SJSA1 (cell line): Measurements from ENCODE around the gene GOLIM4. TPM values are rescaled to one million over a fixed set of nuclear protein-coding genes. Genes with fewer than 3 reads are reported as not detected.
"Not testable (repeated sequence)": the region's sequence is repeated elsewhere in the genome, so short reads cannot be mapped to it uniquely, and the experiment has no call there.

Experiments
- DNase-seq, 2 experiments: peaks; one replicate each; pipeline ENCODE4 v3.0.0-alpha.2; 2015 to 2020; ENCODE audit warnings: low spot score in 2 of 2, low read depth in 1 of 2
- H3K27ac ChIP-seq: fragments of 250-450 bp; sonication (Bioruptor Pico); 2 replicates; pipeline ENCODE4 v1.5.1; 2020; ENCODE audit warnings: mild to moderate bottlenecking, moderate library complexity
- H3K27me3 ChIP-seq: fragments of 250-450 bp; sonication (Bioruptor Pico); replicated peaks from 2 replicates; pipeline ENCODE4 v1.5.1; 2020; ENCODE audit warnings: mild to moderate bottlenecking, moderate library complexity
- H3K36me3 ChIP-seq: fragments of 250-450 bp; sonication (Bioruptor Pico); 2 replicates; pipeline ENCODE4 v1.5.1; 2020; ENCODE audit warnings: mild to moderate bottlenecking
- H3K4me1 ChIP-seq: fragments of 250-450 bp; sonication (Bioruptor Pico); replicated peaks from 2 replicates; pipeline ENCODE4 v1.6.1; 2021; ENCODE audit warnings: mild to moderate bottlenecking
- H3K4me3 ChIP-seq: fragments of 250-450 bp; sonication (Bioruptor Pico); 2 replicates; pipeline ENCODE4 v1.5.1; 2020; ENCODE audit warnings: mild to moderate bottlenecking
- H3K9me3 ChIP-seq: fragments of 250-450 bp; sonication (Bioruptor Pico); replicated peaks from 2 replicates; pipeline ENCODE4 v1.5.1; 2020; ENCODE audit warnings: mild to moderate bottlenecking
- total RNA-seq: library from RNA; depleted of rRNA; stranded (reverse); fragments of >200 nt; shearing (Covaris generic); gene quantifications from 2 replicates; pipeline ENCODE4 v1.2.3, GENCODE V29; 2014

GOLIM4 gene
- total RNA-seq, 1 experiment from 2014 or later, result 77.8 TPM

DNA sequence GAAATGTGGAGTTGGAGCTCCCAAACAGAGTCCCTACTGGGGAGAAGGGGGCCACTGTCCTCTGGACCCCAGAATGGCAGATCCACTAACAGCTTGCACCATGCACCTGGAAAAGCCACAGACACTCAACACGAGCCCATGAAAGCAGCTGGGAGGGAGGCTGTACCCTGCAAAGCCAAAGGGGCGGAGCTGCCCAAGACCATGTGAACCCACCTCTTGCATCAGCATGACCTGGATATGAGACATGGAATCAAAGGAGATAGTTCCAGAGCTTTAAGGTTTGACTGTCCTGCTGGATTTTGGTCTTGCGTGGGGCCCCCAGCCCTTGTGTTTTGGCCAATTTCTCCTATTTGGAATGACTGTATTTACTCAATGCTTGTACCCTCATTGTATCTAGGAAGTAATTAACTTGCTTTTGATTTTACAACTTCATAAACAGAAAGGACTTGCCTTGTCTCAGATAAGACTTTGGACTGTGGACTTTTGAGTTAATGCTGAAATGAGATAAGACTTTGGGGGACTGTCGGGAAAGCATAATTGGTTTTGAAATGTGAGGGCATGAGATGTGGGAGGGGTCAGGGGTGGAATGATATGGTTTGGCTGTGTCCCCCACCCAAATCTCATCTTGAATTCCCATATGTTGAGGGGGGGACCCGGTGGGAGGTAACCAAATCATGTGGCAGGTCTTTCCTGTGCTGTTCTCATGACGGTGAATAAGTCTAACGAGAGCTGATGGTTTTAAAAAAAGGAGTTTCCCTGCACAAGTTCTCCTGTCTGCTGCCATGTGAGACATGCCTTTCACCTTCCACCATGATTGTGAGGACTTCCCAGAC lies 39.1 kb downstream of the GOLIM4 start:
- not testable (repeated sequence) for H3K4me1 ChIP-seq, H3K27ac ChIP-seq, H3K4me3 ChIP-seq, DNase-seq, H3K36me3 ChIP-seq, H3K27me3 ChIP-seq, H3K9me3 ChIP-seq

- Histone ChIP-seq H3K27me3 (no peaks in the 10 kb centered on the region), H3K4me3 (no peak overlapping the region), H3K27ac (no peak overlapping the region), H3K36me3 (no peaks in the 10 kb centered on the region), H3K9me3 (no peaks in the 10 kb centered on the region), H3K4me1 (no peaks in the 10 kb centered on the region)
- no peak for DNase-seq
These were observed 41.3 kb downstream of the GOLIM4 start for GRCh38 chr3:168054447-168054846.

DNA sequence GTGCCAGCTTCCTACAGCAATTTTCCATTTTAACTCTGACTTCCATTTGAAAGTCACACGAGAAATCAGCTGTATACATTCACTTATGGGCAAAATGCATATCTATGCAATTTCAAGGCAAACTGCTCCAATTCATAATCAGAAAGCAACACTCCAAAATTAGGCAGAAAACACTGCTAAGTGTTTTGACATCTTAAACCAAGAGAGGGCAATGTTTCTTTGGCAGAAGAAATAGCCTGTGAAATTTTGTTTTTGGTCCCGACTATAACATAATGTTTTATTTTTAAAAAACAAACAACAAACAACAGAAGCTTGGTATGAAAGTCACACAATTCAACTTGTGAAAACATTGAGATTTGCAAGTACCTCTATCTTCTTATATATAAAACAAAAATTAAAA lies 42.6 kb downstream of the GOLIM4 start:
- H3K4me3 ChIP-seq, result no peak overlapping the region
- H3K4me1 ChIP-seq, result no peaks in the 10 kb centered on the region
- H3K27ac ChIP-seq, result no peak overlapping the region
- DNase-seq, result no peak
- no peaks in the 10 kb centered on the region for H3K27me3 ChIP-seq
- H3K36me3 ChIP-seq, result no peaks in the 10 kb centered on the region
- H3K9me3 ChIP-seq, result no peaks in the 10 kb centered on the region

DNA sequence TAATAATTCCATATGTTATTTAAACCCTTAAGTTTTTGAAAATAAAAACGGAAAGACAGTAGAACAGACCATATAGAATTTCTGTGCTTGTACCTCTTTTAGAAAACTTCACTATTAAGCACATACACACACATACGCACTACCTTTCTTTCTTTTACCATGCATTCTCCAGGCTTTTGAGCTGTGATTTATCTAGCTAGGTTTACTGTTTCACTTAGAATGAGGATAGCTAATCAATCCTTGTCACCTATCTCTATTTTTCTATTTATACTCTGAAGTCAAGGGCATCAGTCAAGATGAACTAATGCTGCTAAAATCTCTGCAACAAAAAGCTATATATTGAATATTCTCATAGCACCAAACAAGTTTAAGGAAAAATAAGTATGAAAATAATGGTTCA lies 43.2 kb downstream of the GOLIM4 start:
- Histone ChIP-seq H3K4me1 (no peaks in the 10 kb centered on the region), H3K4me3 (no peak overlapping the region), H3K36me3 (no peaks in the 10 kb centered on the region), H3K9me3 (no peaks in the 10 kb centered on the region), H3K27me3 (no peaks in the 10 kb centered on the region), H3K27ac (no peak overlapping the region)
- no peak for DNase-seq

GRCh38 chr3:168051531-168052471 lies 43.9 kb downstream of the GOLIM4 start:
- no peak for DNase-seq
- no peaks in the 10 kb centered on the region for H3K4me1 ChIP-seq
- no peaks in the 10 kb centered on the region for H3K9me3 ChIP-seq
- H3K36me3 ChIP-seq, result no peaks in the 10 kb centered on the region
- no peaks in the 10 kb centered on the region for H3K27me3 ChIP-seq
- no peak overlapping the region for H3K27ac ChIP-seq
- H3K4me3 ChIP-seq, result no peak overlapping the region

DNA sequence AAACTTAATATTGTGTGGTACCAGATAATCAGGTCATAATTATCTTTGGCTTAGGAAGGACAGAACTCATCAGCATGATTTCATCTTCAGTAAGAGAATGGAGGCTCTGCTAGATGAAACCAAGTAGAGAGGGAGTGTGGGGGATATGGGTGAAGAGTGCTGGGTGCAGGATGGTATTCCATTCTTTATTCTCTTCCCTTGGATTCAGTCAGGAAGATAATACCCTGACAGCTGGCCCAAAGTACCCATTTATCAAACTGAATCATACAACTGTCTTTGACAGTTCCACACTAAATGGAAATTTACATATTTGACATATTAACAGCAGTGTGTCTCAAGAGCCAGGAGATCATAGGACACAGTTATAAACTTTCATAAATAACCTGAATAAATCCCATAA lies 44.7 kb downstream of the GOLIM4 start:
- Histone ChIP-seq H3K36me3 (no peaks in the 10 kb centered on the region), H3K4me3 (no peak overlapping the region), H3K9me3 (no peaks in the 10 kb centered on the region), H3K27ac (no peak overlapping the region), H3K27me3 (no peaks in the 10 kb centered on the region), H3K4me1 (no peaks in the 10 kb centered on the region)
- no peak for DNase-seq

- Histone ChIP-seq H3K36me3 (no peaks in the 10 kb centered on the region), H3K4me3 (no peak overlapping the region), H3K4me1 (no peaks in the 10 kb centered on the region), H3K27me3 (no peaks in the 10 kb centered on the region), H3K9me3 (no peaks in the 10 kb centered on the region), H3K27ac (no peak overlapping the region)
- no peak for DNase-seq
These were observed 46.3 kb downstream of the GOLIM4 start for GRCh38 chr3:168049367-168049974.

DNA sequence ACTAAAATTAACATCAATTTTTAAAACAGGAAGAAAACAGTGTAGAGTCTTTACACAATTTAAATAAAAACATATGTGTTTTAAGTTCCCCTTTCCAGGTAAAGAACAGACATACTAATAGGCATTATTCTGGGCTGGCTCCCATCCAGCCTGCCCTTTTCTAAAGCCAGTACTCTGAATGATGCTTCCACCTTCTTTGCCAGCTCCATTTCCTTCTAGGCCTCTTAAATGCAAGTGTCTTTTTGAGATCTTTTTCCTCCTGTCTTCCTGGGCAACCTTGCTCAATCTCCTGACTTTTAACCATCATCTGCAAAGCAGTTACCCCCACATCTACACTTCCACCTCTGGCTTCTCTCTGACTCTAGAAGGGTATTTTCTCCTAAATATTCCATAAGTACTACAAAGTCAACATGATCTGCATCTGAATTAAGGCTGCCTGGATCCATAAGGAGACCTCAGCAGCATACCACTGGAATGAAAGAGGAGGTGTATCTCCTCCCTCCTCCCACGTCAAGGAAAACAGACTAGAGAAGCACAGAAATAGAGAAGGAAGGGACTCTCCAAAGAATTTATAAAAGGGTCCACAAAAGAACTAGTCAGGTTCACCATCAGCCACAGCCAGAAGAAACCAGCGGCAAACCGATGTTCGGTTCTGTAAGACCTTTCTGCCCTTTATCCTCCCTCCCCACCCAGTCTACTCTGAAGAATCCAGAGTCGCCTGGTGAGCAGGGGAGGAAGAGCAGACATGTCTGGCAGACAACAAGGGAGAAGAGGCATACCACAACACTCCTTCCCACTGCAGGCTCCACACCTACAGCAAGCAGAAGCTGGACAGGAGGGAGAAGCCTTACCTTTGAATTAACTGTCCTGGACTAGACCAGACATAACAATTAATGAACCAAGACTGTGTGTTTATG lies 47.1 kb downstream of the GOLIM4 start:
- H3K4me3 ChIP-seq, result no peak overlapping the region
- no peak overlapping the region for H3K27ac ChIP-seq
- no peaks in the 10 kb centered on the region for H3K9me3 ChIP-seq
- no peaks in the 10 kb centered on the region for H3K27me3 ChIP-seq
- H3K4me1 ChIP-seq, result no peaks in the 10 kb centered on the region
- H3K36me3 ChIP-seq, result no peaks in the 10 kb centered on the region
- DNase-seq, result no peak

- Histone ChIP-seq H3K4me1 (no peaks in the 10 kb centered on the region), H3K27me3 (no peaks in the 10 kb centered on the region), H3K36me3 (peaks cover 5% of the 10 kb centered on the region), H3K9me3 (no peaks in the 10 kb centered on the region), H3K4me3 (no peak overlapping the region), H3K27ac (no peak overlapping the region)
- DNase-seq, result no peak
These were observed 47.8 kb downstream of the GOLIM4 start for GRCh38 chr3:168047936-168048335.

DNA sequence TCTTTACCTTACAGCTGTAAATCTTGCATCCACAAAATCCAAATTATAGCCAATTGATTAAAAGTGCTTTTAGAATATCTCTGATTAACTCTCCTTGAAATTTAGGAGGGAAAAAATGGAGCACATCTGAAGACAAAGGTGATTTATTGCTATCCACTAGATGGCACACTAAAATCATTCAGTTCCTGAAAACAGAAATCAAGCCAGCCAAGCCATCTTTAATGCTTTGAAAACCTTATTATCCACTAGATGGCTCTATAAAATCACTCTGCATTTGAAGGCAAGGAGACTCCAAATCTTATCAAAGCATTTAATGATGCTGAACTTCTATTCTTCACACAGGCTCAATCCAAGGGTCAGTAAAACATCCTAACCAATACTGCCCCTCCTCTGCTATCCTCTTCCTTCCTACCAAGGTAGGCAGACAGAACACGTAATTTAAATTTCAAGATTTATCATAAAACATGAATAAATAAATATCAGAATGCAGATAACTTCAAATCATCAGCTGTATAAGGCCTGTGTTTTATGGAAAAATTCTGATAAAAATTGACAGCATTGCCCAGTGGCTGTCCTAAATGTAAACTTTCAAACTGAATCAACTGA lies 48.4 kb downstream of the GOLIM4 start:
- Histone ChIP-seq H3K9me3 (no peaks in the 10 kb centered on the region), H3K4me3 (no peak overlapping the region), H3K36me3 (peaks cover 12% of the 10 kb centered on the region), H3K27me3 (no peaks in the 10 kb centered on the region), H3K4me1 (no peaks in the 10 kb centered on the region), H3K27ac (no peak overlapping the region)
- peak in 1 of 2 experiments; percentile 47 for DNase-seq

DNA sequence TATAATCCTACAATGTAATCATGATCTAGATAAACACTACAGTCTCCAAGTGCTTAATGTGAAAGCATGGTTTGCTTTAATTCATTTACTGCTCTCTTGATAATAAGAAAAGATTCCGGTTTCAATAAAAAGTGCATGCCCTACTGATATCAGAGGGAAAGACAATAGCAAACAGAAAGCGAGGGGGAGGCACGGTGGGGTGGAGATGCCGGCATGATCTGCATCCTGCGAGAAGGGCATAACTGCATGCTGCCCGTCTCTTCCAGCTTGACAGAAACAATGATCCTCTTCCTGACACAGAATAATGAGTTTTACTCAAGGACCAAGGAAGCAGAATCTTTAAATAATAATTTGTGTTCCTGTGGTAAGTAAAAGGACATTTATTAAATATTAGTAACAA lies 51.7 kb downstream of the GOLIM4 start:
- Histone ChIP-seq H3K9me3 (no peaks in the 10 kb centered on the region), H3K27me3 (no peaks in the 10 kb centered on the region), H3K4me1 (no peaks in the 10 kb centered on the region), H3K27ac (no peak overlapping the region), H3K36me3 (peaks cover 34% of the 10 kb centered on the region), H3K4me3 (no peak overlapping the region)
- DNase-seq, result no peak

DNA sequence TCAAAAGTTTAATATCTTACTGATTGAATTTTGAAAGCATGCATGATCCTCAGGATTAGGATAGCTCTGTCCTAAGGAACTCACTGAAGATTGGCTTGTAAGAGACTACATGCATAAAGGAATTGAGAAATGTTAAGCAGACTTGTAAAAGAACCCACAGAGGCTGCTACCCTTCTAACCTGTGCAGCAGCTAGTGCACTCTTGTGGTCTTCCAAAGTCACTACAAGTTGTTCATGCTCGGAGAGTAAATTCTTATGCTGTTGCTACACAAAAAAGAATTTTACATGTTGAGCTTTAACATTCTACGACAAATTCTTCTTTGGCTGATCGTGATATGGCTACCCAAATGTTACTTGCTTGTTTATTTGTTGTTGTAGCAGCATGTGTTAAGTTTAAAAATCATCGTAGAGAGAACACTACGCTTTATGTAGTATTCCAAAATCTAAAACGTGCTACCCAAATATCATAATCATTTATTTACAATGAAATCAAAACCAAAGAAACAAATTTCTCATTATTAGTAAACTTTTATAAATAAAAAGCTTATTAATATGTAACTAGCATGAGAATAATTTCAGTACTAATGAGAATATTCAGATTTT lies 55.0 kb downstream of the GOLIM4 start:
- Histone ChIP-seq H3K36me3 (peaks cover 52% of the 10 kb centered on the region), H3K27me3 (no peaks in the 10 kb centered on the region), H3K4me1 (no peaks in the 10 kb centered on the region), H3K27ac (no peak overlapping the region), H3K9me3 (no peaks in the 10 kb centered on the region), H3K4me3 (no peak overlapping the region)
- no peak for DNase-seq
